Endometrial microvascular endothelial cells (primary cell): ENCODE data around the gene MEIOB. TPM values are rescaled to one million over a fixed set of nuclear protein-coding genes. Genes with fewer than 3 reads are reported as not detected.
"Not testable (repeated sequence)": the region's sequence is repeated elsewhere in the genome, so short reads cannot be mapped to it uniquely, and the experiment has no call there.

Experiments
- in situ Hi-C: cut with HindIII; loops from 2 replicates; pipeline ENCODE4 v1.10.0; 2017; ENCODE audit warnings: low sequenced_read_pairs, low pct_unique_long_range_greater_than_20kb; ENCODE audit errors: inconsistent ontology term
- total RNA-seq: library from RNA; depleted of rRNA; stranded (reverse); fragments of >200 nt; gene quantifications from one replicate; pipeline ENCODE4 v1.2.3, GENCODE V29; 2015; ENCODE audit errors: inconsistent ontology term

Gene MEIOB
- total RNA-seq, 1 donor from 2014 or later, result not detected

- in situ Hi-C loops, result no loop called here
Measured at GRCh38 chr16:1818873-1819525, 53.0 kb downstream of the MEIOB start.

- in situ Hi-C loops, result no loop called here
Measured at GRCh38 chr16:1818204-1818872, 53.6 kb downstream of the MEIOB start.

- in situ Hi-C loops, result no loop called here
Measured at GRCh38 chr16:1817716-1818115, 54.2 kb downstream of the MEIOB start.

GRCh38 chr16:1817276-1817589, 54.7 kb downstream of the MEIOB start:
- in situ Hi-C loops, result no loop called here

- in situ Hi-C loops, result no loop called here
Measured at GRCh38 chr16:1816396-1817275, 55.3 kb downstream of the MEIOB start.

GRCh38 chr16:1815461-1815860, 56.5 kb downstream of the MEIOB start:
- in situ Hi-C loops, result no loop called here

- in situ Hi-C loops, result no loop called here
Measured at GRCh38 chr16:1812732-1813163, 59.2 kb downstream of the MEIOB start.

GRCh38 chr16:1810536-1810935, 61.4 kb downstream of the MEIOB start:
- in situ Hi-C loops, result no loop called here

- in situ Hi-C loops, result no loop called here
Measured at GRCh38 chr16:1810106-1810505, 61.9 kb downstream of the MEIOB start.

- in situ Hi-C loops, result no loop called here
Measured at GRCh38 chr16:1809281-1809801, 62.6 kb downstream of the MEIOB start.

GRCh38 chr16:1808691-1809090, 63.3 kb downstream of the MEIOB start:
- in situ Hi-C loops, result no loop called here

- in situ Hi-C loops, result no loop called here
Measured at GRCh38 chr16:1807626-1808025, 64.3 kb downstream of the MEIOB start.

GRCh38 chr16:1800701-1801100, 71.3 kb downstream of the MEIOB start:
- in situ Hi-C loops, result no loop called here

GRCh38 chr16:1799263-1799662, 72.7 kb downstream of the MEIOB start:
- in situ Hi-C loops, result not testable (repeated sequence)

- in situ Hi-C loops, result no loop called here
Measured at GRCh38 chr16:1794908-1795666, 76.9 kb downstream of the MEIOB start.

- in situ Hi-C loops, result no loop called here
Measured at GRCh38 chr16:1794221-1794871, 77.6 kb downstream of the MEIOB start.

- in situ Hi-C loops, result no loop called here
Measured at GRCh38 chr16:1793578-1794220, 78.3 kb downstream of the MEIOB start, which contains the start of gene IGFALS. Gene IGFALS (minus strand): TSS chr16:1793705. CDS start chr16:1793652, 53 bp downstream.
